Astrocyte of the cerebellum (primary cell): ENCODE measurements around the gene TTC39C.
"Not testable (repeated sequence)": the region's sequence is repeated elsewhere in the genome, so short reads cannot be mapped to it uniquely, and the experiment has no call there.

ENCODE experiments used
- DNase-seq: peaks from one replicate; pipeline ENCODE4 v3.0.0-alpha.2; 2011; ENCODE audit warnings: low read depth
- H3K4me3 ChIP-seq: 2 replicates; pipeline ENCODE4 v1.5.1; 2011; ENCODE audit warnings: mild to moderate bottlenecking, low read depth, low read length, moderate library complexity
- in situ Hi-C: cut with HindIII; loops from 2 replicates; pipeline ENCODE4 v1.10.0; 2017; ENCODE audit warnings: low sequenced_read_pairs
- TF ChIP-seq, protein P1 (sequence below): IDR thresholded peaks from 2 replicates; pipeline ENCODE4 v1.5.1; 2012; ENCODE audit warnings: low read length, low read depth, moderate library complexity, mild to moderate bottlenecking; ENCODE audit errors: missing control alignments

TTC39C gene

DNA sequence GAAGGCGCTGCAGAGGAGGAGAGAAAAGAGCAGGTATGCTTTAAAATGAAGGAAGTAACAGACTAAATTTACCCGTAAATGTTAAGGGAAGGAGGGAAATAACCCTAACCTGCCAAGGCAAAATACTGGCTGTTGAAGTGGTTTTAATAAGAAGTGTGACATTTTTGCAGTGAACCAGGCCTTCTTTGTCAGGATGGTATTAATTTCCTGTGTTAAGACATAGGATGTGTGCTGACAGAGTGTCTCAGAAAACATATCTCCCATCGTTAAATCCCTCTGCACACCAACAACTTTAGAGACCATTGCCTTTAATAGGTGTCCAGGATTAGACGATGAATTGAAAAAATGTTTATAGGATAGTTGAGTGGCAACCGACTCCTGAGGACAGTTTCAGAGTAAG is 9.9 kb downstream of the TTC39C start:
- no peak for DNase-seq
- H3K4me3 ChIP-seq = no peak overlapping the region
- TF ChIP-seq, protein P1, sequence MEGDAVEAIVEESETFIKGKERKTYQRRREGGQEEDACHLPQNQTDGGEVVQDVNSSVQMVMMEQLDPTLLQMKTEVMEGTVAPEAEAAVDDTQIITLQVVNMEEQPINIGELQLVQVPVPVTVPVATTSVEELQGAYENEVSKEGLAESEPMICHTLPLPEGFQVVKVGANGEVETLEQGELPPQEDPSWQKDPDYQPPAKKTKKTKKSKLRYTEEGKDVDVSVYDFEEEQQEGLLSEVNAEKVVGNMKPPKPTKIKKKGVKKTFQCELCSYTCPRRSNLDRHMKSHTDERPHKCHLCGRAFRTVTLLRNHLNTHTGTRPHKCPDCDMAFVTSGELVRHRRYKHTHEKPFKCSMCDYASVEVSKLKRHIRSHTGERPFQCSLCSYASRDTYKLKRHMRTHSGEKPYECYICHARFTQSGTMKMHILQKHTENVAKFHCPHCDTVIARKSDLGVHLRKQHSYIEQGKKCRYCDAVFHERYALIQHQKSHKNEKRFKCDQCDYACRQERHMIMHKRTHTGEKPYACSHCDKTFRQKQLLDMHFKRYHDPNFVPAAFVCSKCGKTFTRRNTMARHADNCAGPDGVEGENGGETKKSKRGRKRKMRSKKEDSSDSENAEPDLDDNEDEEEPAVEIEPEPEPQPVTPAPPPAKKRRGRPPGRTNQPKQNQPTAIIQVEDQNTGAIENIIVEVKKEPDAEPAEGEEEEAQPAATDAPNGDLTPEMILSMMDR = no peak
- in situ Hi-C loops = no loop called here

DNA sequence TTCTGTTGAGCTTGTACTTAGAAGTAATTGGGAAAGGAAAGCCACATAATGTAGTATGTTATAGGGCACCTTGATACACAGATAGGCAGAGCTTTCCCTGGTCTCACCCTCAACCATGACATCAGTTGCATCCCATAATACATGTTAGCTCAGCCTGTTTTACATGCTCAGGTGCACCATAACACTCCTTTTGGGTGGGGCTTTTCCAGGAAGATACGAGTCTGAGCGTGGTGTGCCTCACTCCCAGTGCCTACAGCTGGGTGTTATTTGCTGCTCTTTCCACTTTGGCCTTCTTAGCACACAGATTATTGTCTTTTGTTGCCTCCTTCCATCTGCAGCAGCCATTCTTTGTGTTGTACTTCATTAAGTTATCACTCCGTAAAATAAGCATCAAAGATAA is 11.9 kb downstream of the TTC39C start:
- in situ Hi-C loops = no loop called here
- TF ChIP-seq, protein P1 = no peak
- DNase-seq = no peak
- H3K4me3 ChIP-seq = no peak overlapping the region

DNA sequence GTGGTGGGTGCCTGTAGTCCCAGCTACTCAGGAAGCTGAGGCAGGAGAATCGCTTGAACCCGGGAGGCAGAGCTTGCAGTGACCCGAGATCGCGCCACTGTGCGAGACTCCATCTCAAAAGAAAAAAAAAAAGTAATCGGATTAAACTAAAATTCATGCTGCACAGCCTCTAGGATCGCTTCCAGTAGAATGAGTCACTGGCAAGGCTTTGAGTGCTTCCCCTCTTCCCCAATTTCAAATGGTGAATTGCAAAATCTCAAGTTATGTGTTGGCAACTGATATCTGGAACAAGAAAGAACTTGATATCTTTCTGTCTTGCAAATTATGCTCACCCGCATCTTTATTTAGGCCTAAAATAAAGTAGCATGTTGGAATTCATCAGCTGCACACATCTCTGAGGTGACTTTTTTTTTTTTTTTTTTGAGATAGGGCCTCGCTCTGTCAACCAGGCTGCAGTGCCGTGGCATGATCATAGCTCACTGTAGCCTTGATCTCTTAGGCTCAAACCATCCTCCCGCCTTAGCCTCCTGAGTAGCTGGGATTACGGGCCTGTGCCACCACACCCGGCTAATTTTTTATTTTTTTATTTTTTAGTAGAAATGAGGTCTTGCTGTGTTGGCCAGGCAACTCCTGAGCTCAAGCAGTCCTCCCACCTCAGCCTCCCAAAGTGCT is 12.7 kb downstream of the TTC39C start:
- peak; percentile 86 for DNase-seq
- TF ChIP-seq, protein P1 = no peak
- in situ Hi-C loops = no loop called here
- no peak overlapping the region for H3K4me3 ChIP-seq

DNA sequence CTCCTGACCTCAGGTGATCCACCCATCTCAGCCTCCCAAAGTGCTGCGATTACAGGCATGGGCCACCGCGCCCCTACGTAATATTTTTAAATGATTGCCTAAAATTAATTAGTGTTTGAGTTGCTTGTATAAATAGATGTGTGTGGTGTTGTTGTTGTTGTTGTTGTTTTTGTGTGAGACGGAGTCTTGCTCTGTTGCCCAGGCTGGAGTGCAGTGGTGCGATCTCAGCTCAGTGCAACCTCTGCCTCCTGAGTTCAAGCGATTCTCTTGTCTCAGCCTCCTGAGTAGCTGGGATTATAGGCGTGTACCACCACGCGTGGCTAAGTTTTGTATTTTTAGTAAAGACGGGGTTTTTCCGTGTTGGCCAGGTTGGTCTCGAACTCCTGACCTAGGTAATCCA is 14.4 kb downstream of the TTC39C start:
- in situ Hi-C loops, H3K4me3 ChIP-seq, DNase-seq: not testable (repeated sequence)

DNA sequence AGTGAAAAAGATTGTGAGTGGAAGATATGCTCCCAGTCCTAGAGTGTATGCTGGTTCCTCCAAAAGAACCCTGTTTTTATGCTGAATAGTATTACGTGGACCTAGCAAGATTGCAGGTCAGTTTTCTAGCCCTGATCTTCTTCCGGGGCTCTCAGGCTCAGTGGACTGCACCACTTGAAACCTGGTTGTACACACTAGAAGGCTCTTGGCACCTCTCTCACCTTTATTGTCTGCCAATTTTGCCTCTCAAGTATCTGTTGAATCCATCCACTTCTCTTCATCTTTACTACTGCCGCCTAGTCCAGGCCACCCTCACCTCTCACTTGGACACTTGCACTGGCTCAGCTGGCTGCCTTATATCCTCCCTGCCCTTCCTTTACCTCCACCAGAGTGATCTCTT is 16.8 kb downstream of the TTC39C start:
- in situ Hi-C loops = no loop called here
- no peak overlapping the region for H3K4me3 ChIP-seq
- TF ChIP-seq, protein P1 = no peak
- no peak for DNase-seq

DNA sequence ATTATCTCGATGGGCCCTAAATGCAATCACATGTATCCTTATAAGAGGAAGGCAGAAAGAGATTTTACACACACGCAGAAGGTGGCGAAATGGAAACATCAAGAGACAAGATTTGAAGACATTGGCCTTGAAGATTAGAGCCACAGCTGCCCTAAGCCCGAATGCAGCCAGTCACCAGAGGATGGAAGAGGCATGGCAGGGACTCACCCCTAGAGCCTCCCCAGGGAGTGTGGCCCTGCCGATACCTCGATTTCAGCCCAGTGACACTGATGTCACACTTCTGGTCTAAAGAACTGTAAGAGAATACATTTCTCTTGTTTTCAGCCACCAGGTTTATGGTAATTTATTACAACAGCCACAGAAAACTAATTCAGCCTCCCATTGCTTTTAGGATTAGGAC is 17.4 kb downstream of the TTC39C start:
- DNase-seq = no peak
- H3K4me3 ChIP-seq = no peak overlapping the region
- TF ChIP-seq, protein P1 = no peak
- in situ Hi-C loops = no loop called here

DNA sequence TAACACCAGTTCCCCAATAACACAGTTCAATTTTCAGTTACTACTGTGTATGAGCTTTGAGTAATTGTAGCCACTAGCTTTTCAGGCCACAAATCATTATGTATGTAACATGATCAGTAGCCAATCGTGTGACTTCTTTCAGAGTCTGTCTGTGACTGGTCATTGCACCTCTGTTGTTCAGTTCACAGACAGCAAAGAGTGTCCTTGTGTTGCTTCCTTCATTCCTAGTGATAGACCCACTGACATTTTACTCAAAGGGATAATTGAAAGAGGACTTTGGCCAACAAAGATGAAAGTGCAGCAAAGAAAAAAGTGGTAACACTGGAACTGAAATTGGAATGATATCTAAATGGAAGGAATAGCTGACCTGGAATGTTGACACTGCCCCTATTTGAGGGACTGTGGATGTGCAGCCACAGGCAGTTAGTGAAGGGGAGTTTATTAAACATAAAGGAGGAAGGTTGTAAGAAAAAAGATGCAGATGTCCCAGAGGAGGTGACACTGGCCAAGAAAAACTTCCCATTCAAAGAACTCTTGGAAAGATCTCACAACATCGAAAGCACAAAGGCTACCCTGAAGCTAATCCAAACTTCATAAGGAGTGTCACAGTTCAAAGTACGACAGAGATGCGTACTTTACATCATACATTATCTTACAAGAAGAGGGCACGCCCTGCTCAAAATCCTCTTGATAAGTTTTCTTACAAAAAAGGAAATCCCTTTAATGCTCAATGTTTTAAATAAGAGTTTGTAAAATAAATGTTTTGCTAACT is 19.3 kb downstream of the TTC39C start:
- in situ Hi-C loops = no loop called here
- TF ChIP-seq, protein P1 = no peak
- no peak overlapping the region for H3K4me3 ChIP-seq
- DNase-seq = no peak
